Dedifferentiated amniotic fluid mesenchymal stem cell (primary cell): Measurements from ENCODE around the gene PRCC.

Source experiments
- DNase-seq: peaks from one replicate; pipeline ENCODE4 v3.0.0-alpha.2; 2016; ENCODE audit errors: extremely low spot score

The PRCC gene

GRCh38 chr1:156796340-156797097 is 29.2 kb downstream of the PRCC start:
- no peak for DNase-seq

GRCh38 chr1:156797212-156797871 is 30.0 kb downstream of the PRCC start:
- DNase-seq = peak; percentile 56

GRCh38 chr1:156801409-156802121 is 34.2 kb downstream of the PRCC start:
- peak; percentile 75 for DNase-seq

GRCh38 chr1:156802421-156802935 is 35.1 kb downstream of the PRCC start:
- DNase-seq = no peak

GRCh38 chr1:156803086-156803851 is 35.9 kb downstream of the PRCC start:
- DNase-seq = no peak

GRCh38 chr1:156804026-156804425 is 36.7 kb downstream of the PRCC start:
- DNase-seq = no peak

- no peak for DNase-seq
Measured at GRCh38 chr1:156804572-156805243, 37.4 kb downstream of the PRCC start.

- peak; percentile 70 for DNase-seq
Measured at GRCh38 chr1:156805766-156806511, 38.6 kb downstream of the PRCC start.

GRCh38 chr1:156806512-156807440 is 39.4 kb downstream of the PRCC start:
- DNase-seq = no peak

- DNase-seq = no peak
Measured at GRCh38 chr1:156807627-156808026, 40.3 kb downstream of the PRCC start.

- DNase-seq = no peak
Measured at GRCh38 chr1:156808186-156809030, 41.1 kb downstream of the PRCC start.

- DNase-seq = no peak
Measured at GRCh38 chr1:156809281-156809680, 41.9 kb downstream of the PRCC start.

- DNase-seq = no peak
Measured at GRCh38 chr1:156809711-156810366, 42.5 kb downstream of the PRCC start.

- no peak for DNase-seq
Measured at GRCh38 chr1:156811168-156811567, 43.8 kb downstream of the PRCC start.

GRCh38 chr1:156812293-156812990 is 45.1 kb downstream of the PRCC start:
- no peak for DNase-seq

- no peak for DNase-seq
Measured at GRCh38 chr1:156813298-156813697, 46.0 kb downstream of the PRCC start.
